Spleen (tissue), 7 donors: ENCODE measurements around the gene TM4SF20.

Experiments used
- POLR2AphosphoS5 ChIP-seq, 3 donors: sonication (generic); formaldehyde crosslinking; IDR thresholded peaks; one replicate each; pipeline ENCODE4 v1.5.1; 2017; ENCODE audit warnings: antibody characterized with exemption in 3 of 3
- TF ChIP-seq, protein P1 (sequence below), 11 experiments: fragments of 200-600 bp in 7 of 11; fragments of 450-650 bp in 4 of 11; sonication (generic) in 4 of 11; IDR thresholded peaks in 8 of 11; conservative IDR thresholded peaks in 3 of 11; 1 replicate in 7 of 11; 2 replicates in 4 of 11; pipeline versions ENCODE4 v1.4.0 to v1.8.0; 2016 to 2021; ENCODE audit warnings: antibody characterized with exemption in 11 of 11, inconsistent platforms in 4 of 11, mild to moderate bottlenecking in 1 of 11
- donor health status: DM: no; HTN: no; CAD: no; lungs with moderate emphysema.
- donor health status: DM: no; HTN: no; CAD: no.
- donor health status: DM: no; HTN: no; CAD: no.

GRCh38 chr2:227394401-227394800 is 15.3 kb upstream of the TM4SF20 start:
- TF ChIP-seq, protein P1, sequence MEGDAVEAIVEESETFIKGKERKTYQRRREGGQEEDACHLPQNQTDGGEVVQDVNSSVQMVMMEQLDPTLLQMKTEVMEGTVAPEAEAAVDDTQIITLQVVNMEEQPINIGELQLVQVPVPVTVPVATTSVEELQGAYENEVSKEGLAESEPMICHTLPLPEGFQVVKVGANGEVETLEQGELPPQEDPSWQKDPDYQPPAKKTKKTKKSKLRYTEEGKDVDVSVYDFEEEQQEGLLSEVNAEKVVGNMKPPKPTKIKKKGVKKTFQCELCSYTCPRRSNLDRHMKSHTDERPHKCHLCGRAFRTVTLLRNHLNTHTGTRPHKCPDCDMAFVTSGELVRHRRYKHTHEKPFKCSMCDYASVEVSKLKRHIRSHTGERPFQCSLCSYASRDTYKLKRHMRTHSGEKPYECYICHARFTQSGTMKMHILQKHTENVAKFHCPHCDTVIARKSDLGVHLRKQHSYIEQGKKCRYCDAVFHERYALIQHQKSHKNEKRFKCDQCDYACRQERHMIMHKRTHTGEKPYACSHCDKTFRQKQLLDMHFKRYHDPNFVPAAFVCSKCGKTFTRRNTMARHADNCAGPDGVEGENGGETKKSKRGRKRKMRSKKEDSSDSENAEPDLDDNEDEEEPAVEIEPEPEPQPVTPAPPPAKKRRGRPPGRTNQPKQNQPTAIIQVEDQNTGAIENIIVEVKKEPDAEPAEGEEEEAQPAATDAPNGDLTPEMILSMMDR (IDR thresholded peaks at IDR 0.05 in 8 of 11, conservative IDR thresholded peaks at IDR 0.05 in 3 of 11), result no peak
- no peak for TF ChIP-seq POLR2AphosphoS5 (IDR thresholded peaks at IDR 0.05)
